GM12878 (cell line): ENCODE measurements around the gene TOR1AIP1. TPM values are rescaled to one million over a fixed set of nuclear protein-coding genes. Genes with fewer than 3 reads are reported as not detected.

Experiments used
- ATAC-seq: fragments of 200-7000 bp; cut with Tn5 transposase; 3 replicates; pipeline ENCODE4 v1.9.1; 2020; ENCODE audit warnings: mild to moderate bottlenecking, moderate library complexity
- BruUV-seq: library from RNA; stranded (reverse); fragments of 400-500 nt; replicated peaks from 2 replicates; lab custom pipeline; 2021; lab: Mats Ljungman, UMichigan
- CTCF ChIA-PET: fragments of 300-600 bp; sonication (Branson Sonifier 250); formaldehyde crosslinking; extraction: SDS; loops from one replicate; lab custom pipeline; 2021; ENCODE audit warnings: inconsistent platforms; lab: Yijun Ruan, JAX
- POLR2A ChIA-PET: fragments of 350-600 bp; formaldehyde crosslinking; extraction: SDS; loops from one replicate; lab custom pipeline; 2021; ENCODE audit warnings: inconsistent platforms; lab: Charles Lee
- RAD21 ChIA-PET: fragments of 300-600 bp; sonication (Branson Sonifier 250); formaldehyde crosslinking; loops from one replicate; lab custom pipeline; 2023; ENCODE audit warnings: antibody characterized with exemption; ENCODE audit not compliant: unreplicated experiment; lab: Charles Lee
- SMC1A ChIA-PET: fragments of 300-600 bp; sonication (Branson Sonifier 250); formaldehyde crosslinking; loops from one replicate; lab custom pipeline; 2023; ENCODE audit not compliant: unreplicated experiment, uncharacterized antibody; lab: Charles Lee
- DNase-seq: peaks from one replicate; pipeline ENCODE4 v3.0.0-alpha.2; 2011; ENCODE audit warnings: low read depth, low spot score
- FAIRE-seq: peaks from 3 replicates; lab custom pipeline; 2011; peaks lifted over from hg19 to GRCh38; lab: Jason Lieb, UNC
- H2AFZ ChIP-seq: 2 replicates; pipeline ENCODE4 v1.6.0; 2011; ENCODE audit warnings: low read depth, low read length, control low read depth; ENCODE audit not compliant: control insufficient read depth
- H3K27ac ChIP-seq: 2 replicates; pipeline ENCODE4 v1.5.1; 2011; ENCODE audit warnings: control low read depth; ENCODE audit not compliant: control insufficient read depth, insufficient read depth
- H3K27me3 ChIP-seq, 2 experiments: replicated peaks in 1 of 2; 2 replicates each; pipeline versions ENCODE4 v1.6.0 to v1.6.1; 2011; ENCODE audit warnings: low read length in 1 of 2; ENCODE audit not compliant: control insufficient read depth in 2 of 2, insufficient read depth in 2 of 2
- H3K36me3 ChIP-seq, 2 experiments: 2 replicates each; pipeline ENCODE4 v1.5.1; 2011; ENCODE audit warnings: low read length in 1 of 2; ENCODE audit not compliant: control insufficient read depth in 2 of 2, insufficient read depth in 2 of 2
- H3K4me1 ChIP-seq: 2 replicates; pipeline ENCODE4 v1.6.1; 2011; ENCODE audit warnings: mild to moderate bottlenecking, low read length, moderate library complexity, mixed read lengths; ENCODE audit not compliant: control insufficient read depth, insufficient read depth
- H3K4me2 ChIP-seq: 2 replicates; pipeline ENCODE4 v1.6.0; 2011; ENCODE audit warnings: control low read depth; ENCODE audit not compliant: control insufficient read depth, insufficient read depth
- H3K4me3 ChIP-seq: fragments of 200-600 bp; sonication (generic); 2 replicates; pipeline ENCODE4 v1.5.1; 2016
- H3K79me2 ChIP-seq: 2 replicates; pipeline ENCODE4 v1.6.0; 2011; ENCODE audit warnings: low read length; ENCODE audit not compliant: control insufficient read depth, insufficient read depth
- H3K9ac ChIP-seq: 2 replicates; pipeline ENCODE4 v1.8.0; 2011; ENCODE audit warnings: low read length, control low read depth, mixed read lengths; ENCODE audit not compliant: control insufficient read depth, insufficient read depth
- H3K9me3 ChIP-seq: replicated peaks from 3 replicates; pipeline ENCODE4 v1.5.1; 2011; ENCODE audit warnings: mild to moderate bottlenecking, low read length; ENCODE audit not compliant: control insufficient read depth, insufficient read depth
- H4K20me1 ChIP-seq: 2 replicates; pipeline ENCODE4 v1.6.0; 2011; ENCODE audit not compliant: control insufficient read depth, insufficient read depth
- ASH2L ChIP-seq: fragments of 300-600, 200-600 bp; sonication (generic); IDR thresholded peaks from 2 replicates; pipeline ENCODE4 v1.6.1; 2017; ENCODE audit warnings: low read depth, mild to moderate bottlenecking, borderline replicate concordance
- CTCF ChIP-seq, 3 experiments: IDR thresholded peaks in 2 of 3; conservative IDR thresholded peaks in 1 of 3; 2 replicates each; pipeline ENCODE4 v1.5.1; 2011; ENCODE audit warnings: low read depth in 3 of 3, low read length in 3 of 3, mild to moderate bottlenecking in 3 of 3, control low read depth in 2 of 3, moderate library complexity in 2 of 3, inconsistent platforms in 1 of 3, mixed read lengths in 1 of 3; ENCODE audit not compliant: control insufficient read depth in 2 of 3, insufficient read depth in 1 of 3; ENCODE audit errors: extremely low read depth in 1 of 3
- IKZF1 ChIP-seq: fragments of 450-650 bp; conservative IDR thresholded peaks from 2 replicates; pipeline ENCODE4 v1.6.1; 2017; ENCODE audit warnings: antibody characterized with exemption, mild to moderate bottlenecking
- IKZF2 ChIP-seq, 2 experiments: fragments of 450-650 bp; IDR thresholded peaks; 2 replicates each; pipeline ENCODE4 v1.6.1; 2017; ENCODE audit warnings: mild to moderate bottlenecking in 2 of 2, moderate library complexity in 2 of 2
- MTA2 ChIP-seq: fragments of 450-650 bp; IDR thresholded peaks from 2 replicates; pipeline ENCODE4 v1.6.1; 2016; ENCODE audit warnings: low read depth, mild to moderate bottlenecking, moderate library complexity
- RELB ChIP-seq: fragments of 450-650 bp; IDR thresholded peaks from 2 replicates; pipeline ENCODE4 v1.6.1; 2017; ENCODE audit warnings: low read depth, mild to moderate bottlenecking, moderate library complexity
- SPI1 ChIP-seq: IDR thresholded peaks from 2 replicates; pipeline ENCODE4 v1.6.1; 2011; ENCODE audit warnings: low read depth, mild to moderate bottlenecking, low read length, moderate library complexity, borderline replicate concordance; ENCODE audit not compliant: insufficient read depth
- TAF1 ChIP-seq: IDR thresholded peaks from 2 replicates; pipeline ENCODE4 v1.6.1; 2011; ENCODE audit warnings: mild to moderate bottlenecking, low read depth, low read length, borderline replicate concordance
- YY1 ChIP-seq: IDR thresholded peaks from 2 replicates; pipeline ENCODE4 v1.6.1; 2011; ENCODE audit warnings: low read depth, mild to moderate bottlenecking, low read length
- WGBS: methylation state at CpG from one replicate; pipeline ENCODE4 v1.1.6; 2016; ENCODE audit warnings: low lambda C conversion rate; ENCODE audit not compliant: insufficient replicate concordance, insufficient coverage; ENCODE audit errors: missing lambda C conversion rate; 5-methylcytosine and 5-hydroxymethylcytosine counted together
- in situ Hi-C: fragments of 300-500 bp; cut with MboI; formaldehyde crosslinking; loops from 9 replicates; pipeline ENCODE4 v1.14.3; 2018; ENCODE audit warnings: mixed read lengths
- intact Hi-C: fragments of 100-400 bp; cut with micrococcal nuclease; formaldehyde crosslinking; loops from one replicate; pipeline ENCODE4 v1.14.2; 2022; ENCODE audit not compliant: unreplicated experiment
- polyA plus RNA-seq, 11 experiments: library from polyadenylated mRNA; depleted of rRNA in 4 of 11; unstranded in 6 of 11; stranded (reverse) in 5 of 11; fragments of >200 nt; fragmentation: Nextera tagmentation in 4 of 11; fragmentation: Illumina TruSeq in 1 of 11; extraction: Ambion mirVana in 4 of 11; extraction: Trizol in 1 of 11; gene quantifications; 1 replicate in 1 of 11; 2 replicates in 10 of 11; pipeline versions ENCODE4 v1.2.1 to v1.2.3, GENCODE V29; 2011 to 2016; ENCODE audit warnings: inconsistent platforms in 2 of 11, missing spikeins in 2 of 11, low read depth in 1 of 11
- total RNA-seq, 4 experiments: library from RNA; depleted of rRNA in 3 of 4; stranded (reverse); fragments of >200 nt in 3 of 4; fragmentation: Illumina TruSeq in 1 of 4; extraction: Trizol in 1 of 4; gene quantifications; 2 replicates each; pipeline versions ENCODE4 v1.2.1 to v1.2.3, GENCODE V29; 2013 to 2021

The TOR1AIP1 gene
- total and polyA plus RNA-seq, 10 of the 15 experiments (the other 5 are each of a cell fraction or from before 2014, with no cell fraction given): 14.8 to 36.0 (median 25.8) TPM

GRCh38 chr1:179935909-179936496 is 53.9 kb downstream of the TOR1AIP1 start:
- no peaks in the 10 kb centered on the region for H3K27me3 ChIP-seq
- in situ Hi-C loops: no loop called here
- FAIRE-seq (peak; percentile 54), DNase-seq (no peak), ATAC-seq (peak; percentile 89)
- 0 out of 2 replicates have a peak overlapping the region, but pooled peaks have one; percentile 4 for H3K27ac ChIP-seq
- no TSS peak for BruUV-seq
- intact Hi-C loops: no loop called here
- H3K79me2 ChIP-seq: no peaks in the 10 kb centered on the region
- ChIA-PET POLR2A (interaction anchor here (1.3 to 1.7 kb wide), 2 partner anchors 18 to 68 kb away, joined by 4 to 9 read pairs; partner anchors contain the start of gene CEP350), SMC1A (interaction anchor here (0.8 to 1.6 kb wide), 3 partner anchors 13 to 44 kb away, joined by 3 to 6 read pairs (median 4); partner anchors contain the start of gene CEP350), CTCF (interaction anchor here (1.2 to 1.4 kb wide), 2 partner anchors 12 to 16 kb away, joined by 3 to 4 read pairs; no protein-coding TSS in a partner anchor), RAD21 (no interaction called here)
- 0% methylated on average over 1 of the region's 1 CpG for WGBS
- H3K9ac ChIP-seq: no peak overlapping the region
- no peaks in the 10 kb centered on the region for H3K9me3 ChIP-seq
- H3K36me3 ChIP-seq: no peaks in the 10 kb centered on the region
- H2AFZ ChIP-seq: peak overlapping the region; percentile 24
- H3K4me3 ChIP-seq: no peak overlapping the region
- no peaks in the 10 kb centered on the region for H3K4me1 ChIP-seq
- no peak overlapping the region for H3K4me2 ChIP-seq
- peak; percentile 57 for TF ChIP-seq IKZF1
- TF ChIP-seq SPI1: peak; percentile 34; the same call in 1 of the 2 replicates
- peak; percentile 55; the same call in 1 of the 2 replicates for TF ChIP-seq MTA2
- TF ChIP-seq CTCF (IDR thresholded peaks at IDR 0.05 in 2 of 3, conservative IDR thresholded peaks at IDR 0.05 in 1 of 3; ENCODE audit: control insufficient read depth in 2 of 3, extremely low read depth in 1 of 3, insufficient read depth in 1 of 3, low read depth in 3 of 3, low read length in 3 of 3): no peak
- TF ChIP-seq IKZF2 (IDR thresholded peaks at IDR 0.05): peak; percentile 50 to 65; a peak in 3 of 4 replicates
- TF ChIP-seq ASH2L: no peak
- peak; percentile 71 for TF ChIP-seq YY1
- TF ChIP-seq RELB: peak; percentile 72
- no peak for TF ChIP-seq TAF1
- H4K20me1 ChIP-seq: no peaks in the 10 kb centered on the region
